Urothelium cell line (cell line): Measurements from ENCODE around the gene THSD7B.
"Not testable (repeated sequence)": the region's sequence is repeated elsewhere in the genome, so short reads cannot be mapped to it uniquely, and the experiment has no call there.

ENCODE experiments used
- DNase-seq: peaks from one replicate; pipeline ENCODE4 v3.0.0; 2011; ENCODE audit warnings: low spot score, mixed read lengths
- FAIRE-seq: peaks from 2 replicates; lab custom pipeline; 2011; peaks lifted over from hg19 to GRCh38; lab: Jason Lieb, UNC

THSD7B gene

DNA sequence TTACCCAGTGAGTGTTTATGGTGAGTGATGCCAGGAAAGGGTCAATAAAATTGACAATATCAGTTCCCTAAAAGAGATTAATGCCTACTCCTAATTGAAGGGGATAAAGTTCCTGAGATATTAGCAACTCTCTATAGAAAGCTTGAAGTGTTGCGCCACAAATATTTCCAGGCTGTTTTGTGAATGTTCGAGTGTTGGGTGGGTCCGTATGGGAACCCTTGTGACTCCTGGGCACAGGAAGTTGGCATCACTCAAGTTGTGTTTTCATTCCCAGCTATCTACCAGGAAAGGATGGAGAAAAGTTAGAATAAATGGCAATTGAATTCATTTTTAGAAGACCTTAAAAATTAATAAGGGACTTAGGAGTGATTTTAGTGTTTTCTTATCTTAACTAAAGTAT is 472.7 kb downstream of the THSD7B start:
- no peak for FAIRE-seq
- DNase-seq: no peak

GRCh38 chr2:137249463-137250130 is 484.3 kb downstream of the THSD7B start:
- no peak for DNase-seq
- no peak for FAIRE-seq

- DNase-seq (no peak), FAIRE-seq (no peak)
Observed at GRCh38 chr2:137250401-137250800, 485.1 kb downstream of the THSD7B start.

- DNase-seq (no peak), FAIRE-seq (no peak)
Observed at GRCh38 chr2:137251045-137251444, 485.7 kb downstream of the THSD7B start.

DNA sequence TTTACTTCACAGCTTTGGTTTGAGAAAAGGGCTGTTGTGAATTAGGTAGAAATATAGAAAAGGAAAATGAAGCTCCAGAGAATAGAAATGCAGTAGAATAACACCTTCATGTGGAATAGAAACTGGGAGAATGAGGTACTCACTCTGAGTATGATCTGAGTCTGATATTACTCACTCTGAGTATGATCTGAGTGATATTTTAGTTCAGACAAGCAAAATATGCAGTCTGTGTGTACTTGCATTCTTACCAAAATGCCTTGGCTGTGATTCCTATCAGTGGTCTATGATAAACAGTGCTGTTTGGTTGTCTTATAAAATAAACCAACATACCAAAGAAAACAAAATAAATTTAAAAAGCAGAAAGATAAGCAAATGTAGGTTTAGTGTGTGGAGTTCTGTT is 487.6 kb downstream of the THSD7B start:
- FAIRE-seq (no peak), DNase-seq (no peak)

GRCh38 chr2:137254052-137254451 is 488.7 kb downstream of the THSD7B start:
- FAIRE-seq: no peak
- DNase-seq: no peak

DNA sequence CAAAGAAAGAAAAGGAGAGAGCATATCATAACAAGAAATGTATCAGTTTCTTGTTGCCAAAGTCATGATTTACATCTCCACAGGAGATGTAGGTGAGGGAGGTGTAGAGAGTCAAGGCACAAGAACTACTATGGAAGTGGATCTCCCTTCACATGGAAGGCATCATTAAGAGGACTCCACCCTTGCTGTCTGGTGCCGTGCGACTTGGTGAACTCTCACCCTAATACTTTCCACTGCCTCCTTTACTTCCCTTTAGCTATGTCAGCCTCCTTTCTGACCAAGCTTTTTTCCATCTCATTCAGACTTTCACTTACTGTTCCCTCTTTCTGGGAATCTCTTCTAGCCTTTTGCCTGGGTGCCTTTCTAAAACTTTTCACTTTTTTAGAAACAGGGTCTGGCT is 490.0 kb downstream of the THSD7B start:
- DNase-seq (no peak), FAIRE-seq (peak; percentile 35)

DNA sequence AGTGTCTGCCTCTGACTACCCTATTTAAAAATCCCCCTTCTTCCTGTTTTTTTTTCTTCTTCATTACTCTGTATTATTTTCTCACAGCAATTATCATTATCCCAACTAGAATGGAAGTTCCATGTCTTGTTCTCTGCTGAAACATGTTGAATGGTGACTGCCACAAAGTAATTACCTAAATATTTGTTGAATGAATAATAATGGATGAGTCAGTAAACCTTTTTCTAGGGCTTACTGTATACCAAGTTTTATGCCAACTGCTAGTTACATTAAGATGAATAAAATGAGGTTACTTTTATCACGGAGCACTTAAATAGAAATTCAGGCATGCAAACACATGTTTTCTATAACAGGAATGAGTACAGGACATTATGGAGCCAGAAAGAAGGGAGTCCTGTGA is 490.6 kb downstream of the THSD7B start:
- no peak for FAIRE-seq
- DNase-seq: no peak

- no peak for FAIRE-seq
- no peak for DNase-seq
Observed at GRCh38 chr2:137261881-137262585, 496.7 kb downstream of the THSD7B start.

GRCh38 chr2:137262594-137262993 is 497.2 kb downstream of the THSD7B start:
- DNase-seq: no peak
- no peak for FAIRE-seq

DNA sequence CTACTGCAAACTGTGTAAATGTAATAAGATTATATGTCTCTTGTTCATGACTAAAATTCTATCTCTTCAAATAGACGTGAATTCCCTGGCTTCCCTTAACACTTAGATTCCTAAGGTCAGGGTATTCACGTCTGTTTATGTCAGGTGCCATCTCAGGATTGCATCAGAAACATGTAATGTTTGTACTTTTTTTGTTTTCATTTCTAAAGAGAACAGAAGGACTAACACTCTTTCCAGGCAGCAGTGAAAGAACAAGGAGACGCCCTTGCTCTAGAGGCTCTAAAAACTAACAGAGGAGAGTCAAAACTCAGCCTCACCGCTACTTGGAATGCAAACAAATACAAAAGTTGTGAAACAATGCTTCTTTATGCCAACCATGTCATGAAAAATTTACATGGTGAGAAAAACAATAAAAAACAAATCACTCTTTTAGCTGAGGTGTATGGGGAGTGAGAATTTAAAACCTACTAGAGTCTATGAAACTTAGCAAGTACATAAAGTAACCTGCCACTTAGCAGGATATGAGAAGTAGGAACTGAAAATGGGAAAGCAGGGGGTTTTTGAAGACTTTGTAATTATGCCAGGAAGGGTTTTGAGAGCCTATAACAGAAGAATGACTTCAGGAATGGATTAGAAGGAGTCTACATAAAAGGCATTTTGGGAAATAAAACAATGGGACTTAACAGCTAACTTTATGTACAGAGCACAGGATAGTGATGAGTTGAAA is 522.7 kb downstream of the THSD7B start:
- DNase-seq (no peak), FAIRE-seq (no peak)

GRCh38 chr2:137291836-137292570 is 526.7 kb downstream of the THSD7B start:
- FAIRE-seq (no peak), DNase-seq (no peak)

- DNase-seq (no peak), FAIRE-seq (no peak)
Observed at GRCh38 chr2:137298377-137298776, 533.0 kb downstream of the THSD7B start.

DNA sequence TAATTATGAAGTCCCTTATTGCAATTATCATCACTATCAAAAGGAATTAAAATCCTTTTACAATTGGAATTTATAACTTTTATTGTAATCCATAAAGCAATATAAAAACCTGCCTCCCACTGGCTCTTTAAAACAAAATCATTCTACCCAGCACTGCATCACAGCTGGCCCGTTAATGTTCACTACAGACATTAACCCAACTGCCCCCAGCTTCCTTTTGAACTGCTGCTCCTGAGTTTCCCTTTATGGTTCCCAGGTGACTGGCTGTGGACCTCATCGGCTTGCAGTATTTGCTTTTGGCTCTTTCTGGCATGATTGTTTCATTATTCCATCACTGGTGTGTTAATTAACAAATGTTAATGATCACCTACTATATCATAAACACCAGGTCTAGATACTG is 535.6 kb downstream of the THSD7B start:
- FAIRE-seq (no peak), DNase-seq (no peak)

GRCh38 chr2:137302957-137303356 is 537.6 kb downstream of the THSD7B start:
- DNase-seq (no peak), FAIRE-seq (no peak)

- FAIRE-seq (no peak), DNase-seq (no peak)
Observed at GRCh38 chr2:137316075-137316474, 550.7 kb downstream of the THSD7B start.

GRCh38 chr2:137321566-137321965 is 556.2 kb downstream of the THSD7B start:
- DNase-seq (no peak), FAIRE-seq (no peak)

DNA sequence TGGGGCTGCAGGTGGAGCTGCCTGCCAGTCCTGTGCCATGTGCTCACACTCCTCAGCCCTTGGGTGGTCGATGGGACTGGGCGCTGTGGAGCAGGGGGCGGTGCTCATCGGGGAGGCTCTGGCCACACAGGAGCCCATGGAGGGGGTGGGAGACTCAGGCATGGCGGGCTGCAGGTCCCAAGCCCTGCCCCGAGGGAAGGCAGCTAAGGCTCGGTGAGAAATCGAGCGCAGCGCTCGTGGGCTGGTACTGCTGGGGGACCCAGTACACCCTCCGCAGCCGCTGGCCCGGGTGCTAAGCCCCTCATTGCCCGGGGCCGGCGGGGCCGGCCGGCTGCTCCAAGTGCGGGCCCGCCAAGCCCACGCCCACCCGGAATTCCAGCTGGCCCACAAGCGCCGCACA is 566.2 kb downstream of the THSD7B start:
- DNase-seq, FAIRE-seq: not testable (repeated sequence)

- FAIRE-seq: no peak
Observed at GRCh38 chr2:137333386-137334165, 568.2 kb downstream of the THSD7B start.

GRCh38 chr2:137336067-137336466 is 570.7 kb downstream of the THSD7B start:
- no peak for DNase-seq
- FAIRE-seq: no peak

More at GRCh38 chr2:137333386-137334165, 568.2 kb downstream of the THSD7B start:
- no peak for DNase-seq
